Stimulated activated CD8-positive, alpha-beta memory T cell treated with anti-CD3 and anti-CD28 coated beads, Interleukin-4, amount 100 ng/mL, for 1 hour (primary cell): ENCODE results near the gene GSTA1.
"Not testable (repeated sequence)": the region's sequence is repeated elsewhere in the genome, so short reads cannot be mapped to it uniquely, and the experiment has no call there.

ENCODE experiments used
- DNase-seq, 2 donors: peaks; one replicate each; pipeline ENCODE4 v3.0.0-alpha.2; 2020; ENCODE audit warnings: low read depth in 2 of 2, low spot score in 1 of 2

Gene GSTA1

GRCh38 chr6:52809777-52810176, 6.2 kb upstream of the GSTA1 start:
- DNase-seq, result not testable (repeated sequence)

DNA sequence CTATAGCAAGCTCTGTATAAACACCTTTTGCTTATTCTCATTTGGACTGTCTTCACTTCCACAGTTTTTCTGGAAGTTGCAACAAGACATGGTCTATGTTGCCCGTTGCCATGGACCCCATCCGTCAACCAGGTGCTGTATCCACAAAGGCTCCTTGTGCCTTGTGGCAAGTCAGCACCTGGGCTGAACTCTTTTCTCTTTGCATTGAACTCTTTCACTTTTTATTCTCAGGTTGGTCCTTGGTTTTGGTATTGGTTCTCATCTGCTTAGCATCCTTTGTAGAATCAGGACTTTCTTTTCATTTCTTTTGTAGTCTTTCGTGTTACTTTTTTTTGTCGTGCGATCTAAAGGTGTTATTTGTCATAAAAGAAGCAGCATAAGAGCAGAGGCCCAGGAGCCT, 5.0 kb upstream of the GSTA1 start:
- DNase-seq, result no peak

GRCh38 chr6:52802806-52803205, 810 bp downstream of the GSTA1 start:
- DNase-seq, result no peak

GRCh38 chr6:52801188-52801841, 2.3 kb downstream of the GSTA1 start:
- DNase-seq, result no peak

DNA sequence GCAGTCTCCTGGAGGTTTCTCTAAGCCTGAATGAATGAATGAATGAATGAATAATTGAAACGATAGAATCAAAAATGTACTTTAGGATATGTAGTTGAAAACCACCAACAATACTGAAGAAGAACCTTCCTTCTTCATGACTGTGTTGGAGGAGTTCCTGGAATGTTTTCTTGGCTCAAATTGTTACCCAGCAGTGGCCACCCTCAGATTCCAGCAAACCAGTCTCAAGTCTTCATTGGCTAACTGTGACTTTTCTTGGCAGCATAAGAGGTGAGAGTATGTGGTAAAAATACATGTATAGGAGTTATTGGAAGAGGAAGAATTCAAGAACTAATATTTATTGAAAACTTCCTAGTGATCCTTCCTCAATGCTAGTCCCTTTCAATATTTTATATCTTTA, 4.3 kb downstream of the GSTA1 start:
- DNase-seq, result not testable (repeated sequence)

DNA sequence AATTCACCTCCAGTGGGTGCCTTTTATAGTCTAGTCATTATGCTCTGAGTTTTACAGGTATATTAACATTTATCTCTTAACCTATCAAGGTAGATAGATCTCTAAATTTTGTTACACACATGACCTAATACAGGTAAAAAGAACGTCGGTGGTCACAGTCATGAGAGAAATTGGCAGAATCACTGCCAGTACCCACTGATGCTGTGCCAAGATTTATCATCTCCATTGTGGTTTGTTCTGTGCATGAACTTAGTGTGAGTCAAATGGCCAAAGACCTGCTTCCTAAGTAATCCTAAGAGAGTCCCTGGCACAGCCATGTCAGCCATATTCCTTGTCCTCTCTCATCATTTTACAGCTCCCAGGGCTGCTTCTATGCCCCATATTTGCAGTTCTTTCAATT, 9.2 kb downstream of the GSTA1 start:
- not testable (repeated sequence) for DNase-seq

GRCh38 chr6:52790861-52791260, 12.8 kb downstream of the GSTA1 start:
- DNase-seq, result no peak

- DNase-seq, result not testable (repeated sequence)
Observed at GRCh38 chr6:52789658-52790057, 14.0 kb downstream of the GSTA1 start.

GRCh38 chr6:52788478-52788877, 15.1 kb downstream of the GSTA1 start:
- no peak for DNase-seq

GRCh38 chr6:52787917-52788316, 15.7 kb downstream of the GSTA1 start:
- DNase-seq, result no peak

DNA sequence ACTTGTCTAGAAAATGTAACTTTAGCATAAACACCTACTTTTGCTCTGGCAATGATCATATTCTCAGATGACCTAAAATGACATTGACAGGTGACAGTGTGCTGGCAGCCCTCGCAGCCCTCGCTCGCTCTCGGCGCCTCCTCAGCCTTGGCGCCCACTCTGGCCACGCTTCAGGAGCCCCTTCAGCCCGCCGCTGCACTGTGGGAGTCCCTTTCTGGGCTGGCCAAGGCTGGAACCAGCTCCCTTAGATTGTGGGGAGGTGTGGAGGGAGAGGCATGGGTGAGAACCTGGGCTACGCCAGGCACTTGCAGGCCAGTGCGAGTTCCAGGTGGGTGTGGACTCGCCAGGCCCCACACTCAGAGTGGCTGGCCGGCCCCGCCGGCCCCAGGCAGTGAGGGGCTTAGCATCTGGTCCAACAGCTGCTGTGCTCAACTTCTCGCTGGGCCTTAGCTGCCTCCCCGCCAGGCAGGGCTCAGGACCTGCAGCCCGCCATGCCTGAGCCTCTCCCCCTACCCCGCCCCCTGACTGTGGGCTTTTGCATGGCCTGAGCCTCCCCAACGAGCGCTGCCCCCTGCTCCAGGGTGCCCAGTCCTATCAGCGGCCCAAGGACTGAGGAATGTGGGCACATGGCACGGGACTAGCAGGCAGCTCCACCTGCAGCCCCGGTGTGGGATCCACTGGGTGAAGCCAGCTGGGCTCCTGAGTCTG, 17.2 kb downstream of the GSTA1 start:
- DNase-seq, result no peak

DNA sequence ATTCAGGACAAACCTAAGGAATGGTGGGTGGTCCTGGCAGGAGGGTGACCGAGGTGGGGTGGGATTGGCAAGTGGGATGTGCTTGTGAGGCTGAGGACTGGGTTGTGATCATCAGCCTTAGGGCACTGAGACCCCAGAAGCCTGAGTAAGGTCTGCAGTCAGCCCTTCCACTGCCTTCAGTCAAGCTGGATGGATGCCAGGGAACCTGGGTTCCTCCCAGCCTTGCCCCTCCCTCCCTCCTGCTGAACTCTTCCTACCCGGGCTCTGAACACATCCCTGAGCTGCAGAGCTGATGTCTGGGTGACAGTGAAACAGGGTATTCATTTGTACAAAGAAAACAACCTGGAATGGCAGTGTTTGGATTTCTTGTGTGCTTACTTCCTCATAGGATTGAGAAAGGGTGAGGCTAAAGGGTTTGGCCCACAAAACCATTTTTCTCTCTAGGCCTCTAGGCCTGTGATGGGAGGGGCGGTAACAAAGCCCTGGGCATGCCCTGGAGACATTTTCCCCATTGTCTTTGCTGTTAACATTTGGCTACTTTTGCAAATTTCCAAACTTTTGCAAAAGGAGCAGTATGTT, 20.8 kb downstream of the GSTA1 start:
- not testable (repeated sequence) for DNase-seq

DNA sequence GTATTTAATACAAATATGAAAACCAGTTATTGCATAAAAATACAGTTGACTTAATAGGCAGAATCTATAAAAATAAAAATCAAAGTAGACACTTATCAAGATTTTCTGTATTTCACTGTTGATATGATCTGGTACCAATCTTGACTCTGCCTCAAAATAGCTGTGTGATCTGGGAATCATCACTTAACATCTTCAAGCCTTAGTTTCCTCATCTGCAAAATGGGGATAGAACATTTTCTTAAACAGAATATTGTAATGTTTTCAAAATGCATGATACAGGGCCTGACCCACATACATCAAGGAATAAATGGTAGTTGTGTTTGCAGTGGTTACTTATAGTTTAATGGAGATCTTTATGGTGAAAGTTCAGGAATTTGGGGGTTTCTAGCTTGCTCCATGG, 21.4 kb downstream of the GSTA1 start:
- not testable (repeated sequence) for DNase-seq

- DNase-seq, result no peak
Observed at GRCh38 chr6:52779237-52779636, 24.4 kb downstream of the GSTA1 start.

DNA sequence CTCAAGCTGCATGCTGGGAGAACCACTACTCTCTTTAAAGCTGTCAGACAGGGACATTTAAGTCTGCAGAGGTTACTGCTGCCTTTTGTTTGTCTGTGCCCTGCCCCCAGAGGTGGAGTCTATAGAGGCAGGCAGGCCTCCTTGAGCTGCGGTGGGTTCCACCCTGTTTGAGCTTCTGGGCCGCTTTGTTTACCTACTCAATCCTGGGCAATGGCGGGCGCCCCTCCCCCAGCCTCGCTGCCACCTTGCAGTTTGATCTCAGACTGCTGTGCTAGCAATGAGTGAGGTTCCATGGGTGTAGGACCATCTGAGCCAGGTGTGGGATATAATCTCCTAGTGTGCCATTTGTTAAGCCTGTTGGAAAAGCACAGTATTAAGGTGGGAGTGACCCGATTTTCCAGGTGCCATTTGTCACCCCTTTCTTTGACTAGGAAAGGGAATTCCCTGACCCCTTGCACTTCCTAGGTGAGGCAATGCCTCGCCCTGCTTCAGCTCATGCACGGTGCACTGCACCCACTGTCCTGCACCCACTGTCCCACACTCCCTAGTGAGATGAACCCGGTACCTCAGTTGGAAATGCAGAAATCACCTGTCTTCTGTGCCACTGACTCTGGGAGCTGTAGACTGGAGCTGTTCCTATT, 26.8 kb downstream of the GSTA1 start:
- not testable (repeated sequence) for DNase-seq

GRCh38 chr6:52769399-52769798, 34.2 kb downstream of the GSTA1 start:
- DNase-seq, result not testable (repeated sequence)

GRCh38 chr6:52767658-52768057, 36.0 kb downstream of the GSTA1 start:
- DNase-seq, result not testable (repeated sequence)

- not testable (repeated sequence) for DNase-seq
Observed at GRCh38 chr6:52763322-52763916, 40.2 kb downstream of the GSTA1 start, which contains the start of gene GSTA2. Gene GSTA2, minus strand, starts transcription at chr6:52763475. Its CDS starts 5,528 bp downstream, at chr6:52757947.

GRCh38 chr6:52761673-52762491, 41.7 kb downstream of the GSTA1 start:
- not testable (repeated sequence) for DNase-seq

DNA sequence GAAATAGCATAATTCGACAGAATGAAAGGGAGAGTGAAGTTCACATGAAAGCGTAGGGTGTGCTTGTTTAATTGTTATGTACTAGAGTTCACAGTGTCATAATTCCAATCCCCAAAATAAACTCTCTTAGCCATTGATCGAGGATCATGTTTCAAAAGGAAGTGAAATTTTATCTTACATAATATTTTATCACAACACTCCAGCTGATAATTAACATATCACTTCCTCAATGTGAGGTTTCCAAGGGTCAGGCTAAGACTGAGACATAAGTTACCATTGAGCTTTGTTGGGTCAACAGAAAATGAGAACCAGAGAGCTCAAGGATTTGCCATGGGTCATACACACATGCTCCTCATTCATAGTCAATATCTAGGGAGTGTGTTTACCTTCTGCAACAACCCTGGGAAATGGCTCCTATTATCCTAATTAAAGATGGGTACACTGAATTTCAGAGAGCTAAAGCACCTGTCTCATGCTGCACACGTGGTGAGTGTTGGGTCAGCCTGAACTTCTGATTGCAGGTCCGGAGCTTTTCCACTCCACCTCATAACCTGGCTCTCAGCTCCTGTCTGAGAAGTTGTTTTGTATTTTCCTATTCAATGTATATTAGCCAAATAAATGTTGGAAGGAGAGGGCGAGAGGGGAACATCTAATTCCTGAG, 43.4 kb downstream of the GSTA1 start:
- DNase-seq, result no peak
